Measurements from ENCODE around the gene SCN2A.

Gene SCN2A

GRCh38 chr2:165427686-165428085 lies 188.5 kb downstream of the SCN2A start:
- DNase-seq = no peak

GRCh38 chr2:165428926-165429325 lies 189.7 kb downstream of the SCN2A start:
- DNase-seq = no peak

DNA sequence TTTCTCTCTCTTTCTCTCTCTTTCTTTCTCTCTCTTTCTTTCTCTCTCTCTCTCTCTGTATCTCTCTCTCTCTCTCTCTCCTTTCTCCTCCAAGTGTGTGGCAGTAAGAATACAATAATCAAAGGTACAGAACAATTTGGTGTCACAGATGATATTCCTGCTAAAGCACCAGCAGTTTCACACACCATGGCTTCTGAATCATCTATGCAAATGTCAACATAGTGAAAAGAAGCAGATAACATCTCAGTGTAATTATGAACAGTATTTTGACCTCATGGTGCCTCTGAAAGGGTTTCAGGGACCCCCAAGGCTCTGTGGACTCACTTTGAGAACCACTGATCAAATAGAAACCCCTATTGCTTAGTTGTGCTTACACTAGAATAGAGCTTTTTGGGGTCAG lies 191.8 kb downstream of the SCN2A start:
- DNase-seq = no peak

DNA sequence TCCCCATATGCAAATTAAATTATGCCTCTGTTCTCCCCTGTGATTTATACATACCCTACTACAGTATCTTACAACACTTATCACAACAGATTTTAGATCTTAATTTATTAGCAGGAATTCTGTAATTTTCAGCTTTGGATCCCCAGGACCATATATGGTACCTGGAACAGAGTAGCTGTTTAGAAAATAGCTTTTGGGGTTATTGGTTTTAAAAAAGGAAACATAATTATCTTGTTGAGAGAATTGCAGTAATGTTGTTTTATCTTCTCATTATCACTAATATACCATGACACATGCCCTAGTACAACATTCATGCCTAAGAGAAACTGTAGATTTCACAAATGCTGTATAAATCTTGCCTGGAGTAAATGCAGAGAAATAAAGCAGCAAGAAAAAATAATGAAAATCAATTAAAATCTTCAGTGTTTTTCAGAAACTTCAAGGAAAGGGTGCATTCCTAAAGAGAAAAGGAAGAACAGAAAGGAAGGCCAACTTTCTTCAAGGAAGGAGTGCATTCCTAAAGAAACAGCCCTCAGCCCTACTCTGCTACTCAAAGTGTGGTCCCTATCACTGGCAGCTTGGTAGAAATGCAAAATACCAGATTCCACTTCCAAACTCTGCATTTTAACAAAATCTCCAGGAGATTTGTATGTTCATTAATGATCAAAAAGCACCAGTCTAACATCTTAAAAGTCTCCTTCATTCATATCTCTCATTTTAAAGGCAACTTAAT lies 193.2 kb downstream of the SCN2A start:
- DNase-seq = no peak

DNA sequence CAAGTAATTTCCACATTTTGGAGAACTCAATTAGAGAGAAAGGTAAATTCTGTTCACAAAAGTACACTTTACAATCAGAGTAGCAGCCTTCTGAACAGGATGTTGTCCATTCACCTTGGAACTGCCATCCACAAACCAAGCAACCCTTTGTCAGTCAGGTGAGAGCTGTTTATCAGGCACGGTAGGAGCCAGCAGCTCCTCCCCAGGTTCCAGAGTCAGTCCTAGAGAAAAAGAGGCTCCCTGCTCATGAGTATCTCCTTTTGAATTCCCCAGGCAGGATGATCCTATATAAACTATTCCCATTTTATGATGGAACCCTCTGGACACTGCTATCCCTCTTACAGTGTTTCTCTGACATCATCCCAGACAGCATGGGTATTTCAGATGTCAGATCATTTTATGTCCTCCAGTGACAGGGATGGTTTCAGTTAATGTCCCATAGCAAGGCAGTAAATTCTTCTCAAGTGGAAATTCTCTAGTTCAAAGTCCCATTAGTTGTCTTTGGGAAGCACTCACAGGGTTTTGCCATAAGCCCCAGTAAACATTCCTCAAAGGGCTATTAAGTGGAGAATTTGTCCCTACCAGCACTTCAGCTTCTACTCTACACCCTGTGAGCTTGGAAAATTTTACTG lies 195.8 kb downstream of the SCN2A start:
- no peak for DNase-seq

DNA sequence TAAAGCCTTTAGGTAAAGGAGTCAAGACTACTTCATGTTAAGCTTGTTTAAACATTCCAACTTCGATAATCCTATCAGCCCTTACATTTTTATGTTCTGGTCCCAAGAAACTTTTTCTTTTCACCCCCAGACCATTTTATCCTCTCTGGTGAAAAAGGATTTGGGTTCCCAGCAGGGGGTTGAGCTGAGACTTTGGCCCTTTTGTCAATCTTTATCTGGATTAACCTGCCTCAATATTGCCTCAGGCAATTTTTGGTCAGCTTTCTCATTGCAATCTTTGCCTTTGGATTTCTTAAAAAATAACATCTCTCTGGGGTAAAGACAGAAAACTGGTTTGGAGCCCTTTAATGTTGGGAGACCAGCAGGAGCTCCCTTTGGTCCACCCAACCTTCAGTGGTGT lies 196.4 kb downstream of the SCN2A start:
- no peak for DNase-seq

GRCh38 chr2:165436559-165436958 lies 197.3 kb downstream of the SCN2A start:
- no peak for DNase-seq

DNA sequence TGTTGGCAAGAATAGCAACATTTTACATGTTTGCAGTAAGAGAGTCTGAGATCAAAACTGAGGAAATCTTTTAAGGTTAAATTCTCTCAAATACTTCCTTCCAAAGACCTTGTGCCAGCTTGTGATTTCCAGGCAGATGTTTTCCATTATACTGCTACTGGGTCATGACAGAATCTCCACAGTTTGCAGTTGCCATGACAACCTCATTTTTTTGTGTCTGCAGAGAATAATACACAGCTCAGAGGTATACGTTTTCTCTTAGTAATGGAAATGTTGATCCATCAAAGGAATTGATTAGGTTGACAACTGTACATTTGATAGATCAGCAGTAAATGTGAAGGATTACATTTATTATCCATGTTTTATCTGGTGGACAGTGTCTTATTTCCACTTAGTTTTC lies 201.2 kb downstream of the SCN2A start:
- no peak for DNase-seq

All from CD4-positive, alpha-beta T cell treated with Interleukin-15 for 1 hour (primary cell).